CD4-positive, alpha-beta memory T cell (primary cell): Measurements from ENCODE around the gene VAMP5. TPM values are rescaled to one million over a fixed set of nuclear protein-coding genes. Genes with fewer than 3 reads are reported as not detected.
"Not testable (repeated sequence)": the region's sequence is repeated elsewhere in the genome, so short reads cannot be mapped to it uniquely, and the experiment has no call there.

Source experiments
- CTCF ChIA-PET: fragments of 350-600 bp; sonication (Branson Sonifier 250); formaldehyde crosslinking; loops from one replicate; lab custom pipeline; 2021; ENCODE audit warnings: inconsistent platforms; ENCODE audit not compliant: partially characterized antibody; lab: Charles Lee
- POLR2A ChIA-PET: fragments of 350-600 bp; sonication (Branson Sonifier 250); formaldehyde crosslinking; loops from one replicate; lab custom pipeline; 2021; ENCODE audit not compliant: partially characterized antibody; lab: Charles Lee
- DNase-seq, 5 donors: peaks; one replicate each; pipeline versions ENCODE4 v3.0.0 to v3.0.0-alpha.2; 2020 to 2022; ENCODE audit warnings: mixed read lengths in 1 of 5
- H3K27ac ChIP-seq: one replicate; pipeline ENCODE4 v1.7.0; 2013; ENCODE audit warnings: low read depth, low read length
- H3K27me3 ChIP-seq: 2 replicates; pipeline ENCODE4 v1.7.0; 2013; ENCODE audit warnings: mild to moderate bottlenecking, low read length, moderate library complexity; ENCODE audit not compliant: insufficient read depth
- H3K36me3 ChIP-seq: 2 replicates; pipeline ENCODE4 v1.7.0; 2013; ENCODE audit warnings: mild to moderate bottlenecking, low read length, moderate library complexity; ENCODE audit not compliant: insufficient read depth
- H3K4me1 ChIP-seq: 2 replicates; pipeline ENCODE4 v1.7.0; 2013; ENCODE audit warnings: mild to moderate bottlenecking, low read length, moderate library complexity; ENCODE audit not compliant: insufficient read depth
- H3K4me3 ChIP-seq, 2 donors: one replicate each; pipeline ENCODE4 v1.7.0; 2013; ENCODE audit warnings: low read length in 2 of 2, mild to moderate bottlenecking in 1 of 2
- H3K9me3 ChIP-seq, 2 donors: one replicate each; pipeline ENCODE4 v1.7.0; 2013; ENCODE audit warnings: low read length in 2 of 2, control low read depth in 1 of 2; ENCODE audit not compliant: control insufficient read depth in 1 of 2
- H3K27ac Mint-ChIP-seq, 7 donors: one replicate each; pipeline ENCODE4 v1.8.0; 2020 to 2021; ENCODE audit warnings: mixed read lengths in 7 of 7, mild to moderate bottlenecking in 6 of 7, inconsistent platforms in 3 of 7, moderate library complexity in 3 of 7
- H3K27me3 Mint-ChIP-seq, 2 donors: one replicate each; pipeline ENCODE4 v1.8.0; 2020 to 2021; ENCODE audit warnings: mixed read lengths in 2 of 2
- H3K36me3 Mint-ChIP-seq, 2 donors: one replicate each; pipeline ENCODE4 v1.8.0; 2020 to 2021; ENCODE audit warnings: mixed read lengths in 2 of 2, inconsistent platforms in 1 of 2, mild to moderate bottlenecking in 1 of 2
- H3K4me1 Mint-ChIP-seq, 4 donors: one replicate each; pipeline ENCODE4 v1.8.0; 2020 to 2021; ENCODE audit warnings: mixed read lengths in 4 of 4, mild to moderate bottlenecking in 1 of 4
- H3K4me3 Mint-ChIP-seq, 8 donors: one replicate each; pipeline ENCODE4 v1.8.0; 2020 to 2021; ENCODE audit warnings: mixed read lengths in 8 of 8, mild to moderate bottlenecking in 7 of 8, moderate library complexity in 6 of 8, inconsistent platforms in 3 of 8
- H3K9me3 Mint-ChIP-seq, 8 donors: one replicate each; pipeline ENCODE4 v1.8.0; 2020 to 2021; ENCODE audit warnings: mixed read lengths in 8 of 8, mild to moderate bottlenecking in 5 of 8, inconsistent platforms in 3 of 8, moderate library complexity in 1 of 8
- intact Hi-C: fragments of 100-400 bp; cut with micrococcal nuclease; formaldehyde crosslinking; loops from one replicate; pipeline ENCODE4 v1.15.1; 2023
- polyA plus RNA-seq, 2 donors: library from polyadenylated mRNA; unstranded; fragments of 300-500 nt; fragmentation: Illumina TruSeq; gene quantifications; one replicate each; pipeline ENCODE4 v1.2.3, GENCODE V29; 2021
- total RNA-seq, 2 experiments: library from RNA; stranded (reverse); gene quantifications; one replicate each; pipeline ENCODE4 v1.2.3, GENCODE V29; 2021

VAMP5 gene
- total and polyA plus RNA-seq, 4 experiments from 2014 or later = 25.5 to 136 (median 67.1) TPM

GRCh38 chr2:85615413-85615728 is 31.1 kb downstream of the VAMP5 start:
- POLR2A ChIA-PET = interaction anchor here (0.9 to 6.5 kb wide), 9 partner anchors 12 to 491 kb away, joined by 3 to 86 read pairs (median 6); partner anchors contain the start of genes ELMOD3, MAT2A, POLR1A and PTCD3
- H3K4me3 ChIP-seq = no peak overlapping the region
- CTCF ChIA-PET = interaction anchor here (0.8 to 2.0 kb wide), 3 partner anchors 11 to 49 kb away, joined by 3 to 16 read pairs (median 3); no protein-coding TSS in a partner anchor
- no peaks in the 10 kb centered on the region for H3K9me3 ChIP-seq
- H3K9me3 Mint-ChIP-seq = no peaks in the 10 kb centered on the region
- peaks cover 0 to 24% of the 10 kb centered on the region in 2 donors for H3K36me3 Mint-ChIP-seq
- peak overlapping the region; percentile 7 to 98 (median 76) for H3K4me3 Mint-ChIP-seq
- intact Hi-C loops = loop anchor here (5.0 to 10.0 kb wide), 2 partner anchors 291 to 492 kb away; partner anchors contain the start of genes POLR1A, PTCD3 and TGOLN2
- peak overlapping the region in 6 of 7 donors; percentile 46 to 96 (median 96) for H3K27ac Mint-ChIP-seq
- no peak for DNase-seq
- H3K36me3 ChIP-seq = peaks cover 10% of the 10 kb centered on the region
- H3K27ac ChIP-seq = no peak overlapping the region
- H3K27me3 Mint-ChIP-seq = no peaks in the 10 kb centered on the region
- H3K4me1 ChIP-seq = peaks cover 46% of the 10 kb centered on the region
- H3K27me3 ChIP-seq = no peaks in the 10 kb centered on the region
- peaks cover 14 to 41% (median 25%) of the 10 kb centered on the region in 4 donors for H3K4me1 Mint-ChIP-seq

- Mint-ChIP-seq H3K27ac (peak overlapping the region in 6 of 7 donors; percentile 27 to 96 (median 80)), H3K4me1 (peaks cover 13 to 33% (median 22%) of the 10 kb centered on the region in 4 donors), H3K36me3 (peaks cover 10 to 28% of the 10 kb centered on the region in 2 donors), H3K4me3 (peak overlapping the region; percentile 93 to 99 (median 96))
- not testable (repeated sequence) for DNase-seq, H3K9me3 Mint-ChIP-seq, H3K27me3 ChIP-seq, H3K9me3 ChIP-seq, H3K27ac ChIP-seq, H3K27me3 Mint-ChIP-seq
- H3K4me3 ChIP-seq = peak overlapping the region in 1 of 2 donors; percentile 43
- H3K4me1 ChIP-seq = peaks cover 31% of the 10 kb centered on the region
- peaks cover 23% of the 10 kb centered on the region for H3K36me3 ChIP-seq
- POLR2A ChIA-PET = interaction anchor here (0.7 to 3.6 kb wide), 5 partner anchors 20 to 291 kb away, joined by 3 to 31 read pairs (median 4); partner anchors contain the start of genes MAT2A and RNF181
- CTCF ChIA-PET = interaction anchor here (0.6 to 7.3 kb wide), 2 partner anchors 18 to 211 kb away, joined by 3 to 68 read pairs; no protein-coding TSS in a partner anchor
- intact Hi-C loops = loop anchor here (2.0 to 10.0 kb wide), 4 partner anchors 23 to 490 kb away; partner anchors contain the start of genes MAT2A, POLR1A, PTCD3 and RNF181
Observed at GRCh38 chr2:85617723-85618122, 33.5 kb downstream of the VAMP5 start.

GRCh38 chr2:85619617-85620016 is 35.4 kb downstream of the VAMP5 start:
- H3K36me3 ChIP-seq = peaks cover 40% of the 10 kb centered on the region

DNA sequence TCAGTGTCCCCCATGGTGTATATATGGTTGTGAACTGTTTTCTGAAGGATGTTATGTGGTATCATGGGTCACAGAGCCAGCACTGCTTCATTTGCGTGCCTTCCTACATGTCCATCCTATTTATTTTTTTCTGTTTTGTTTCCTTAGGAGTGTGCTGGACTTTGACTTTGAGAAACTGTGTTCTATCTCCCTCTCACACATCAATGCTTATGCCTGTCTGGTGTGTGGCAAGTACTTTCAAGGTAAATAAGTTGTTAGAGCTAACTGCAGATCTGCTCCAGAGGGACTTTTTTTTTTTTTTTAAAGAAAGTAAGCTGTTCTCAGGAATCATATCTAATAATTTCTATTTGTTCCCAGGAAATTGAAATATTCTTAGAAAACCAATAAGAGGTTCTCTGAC is 37.1 kb downstream of the VAMP5 start:
- peak overlapping the region in 1 of 7 donors; percentile 46 for H3K27ac Mint-ChIP-seq

More at GRCh38 chr2:85619617-85620016, 35.4 kb downstream of the VAMP5 start:
- POLR2A ChIA-PET = interaction anchor here (0.9 to 1.5 kb wide), 3 partner anchors 15 to 24 kb away, joined by 3 to 8 read pairs (median 5); partner anchors contain the start of gene RNF181
- Mint-ChIP-seq H3K27me3 (no peaks in the 10 kb centered on the region), H3K9me3 (no peaks in the 10 kb centered on the region), H3K36me3 (peaks cover 24 to 45% of the 10 kb centered on the region in 2 donors), H3K4me3 (no peak overlapping the region), H3K4me1 (peaks cover 14 to 33% (median 24%) of the 10 kb centered on the region in 4 donors), H3K27ac (peak overlapping the region in 1 of 7 donors; percentile 60)
- Histone ChIP-seq H3K27ac (no peak overlapping the region), H3K4me3 (no peak overlapping the region), H3K4me1 (peaks cover 31% of the 10 kb centered on the region), H3K9me3 (no peaks in the 10 kb centered on the region), H3K27me3 (no peaks in the 10 kb centered on the region)
- CTCF ChIA-PET = interaction anchor here (0.9 to 7.3 kb wide), 4 partner anchors 17 to 200 kb away, joined by 3 to 68 read pairs (median 4); no protein-coding TSS in a partner anchor
- DNase-seq = no peak
- intact Hi-C loops = loop anchor here (5.0 to 10.0 kb wide), 2 partner anchors 295 to 488 kb away; partner anchors contain the start of genes POLR1A, PTCD3 and TGOLN2

GRCh38 chr2:85623991-85624390 is 39.8 kb downstream of the VAMP5 start:
- POLR2A ChIA-PET = interaction anchor here (0.6 kb wide), 1 partner anchor 543 kb away, joined by 5 read pairs; no protein-coding TSS in a partner anchor
- Mint-ChIP-seq H3K9me3 (no peaks in the 10 kb centered on the region), H3K27me3 (no peaks in the 10 kb centered on the region), H3K27ac (peak overlapping the region in 1 of 7 donors; percentile 61), H3K4me1 (peaks cover 5 to 14% (median 10%) of the 10 kb centered on the region in 4 donors), H3K36me3 (peaks cover 40 to 70% of the 10 kb centered on the region in 2 donors), H3K4me3 (no peak overlapping the region)
- Histone ChIP-seq H3K9me3 (no peaks in the 10 kb centered on the region), H3K4me3 (no peak overlapping the region), H3K36me3 (peaks cover 72% of the 10 kb centered on the region), H3K27me3 (no peaks in the 10 kb centered on the region), H3K4me1 (peaks cover 9% of the 10 kb centered on the region), H3K27ac (no peak overlapping the region)
- intact Hi-C loops = no loop called here
- DNase-seq = no peak
- CTCF ChIA-PET = interaction anchor here (7.3 kb wide), 1 partner anchor 12 kb away, joined by 68 read pairs; no protein-coding TSS in a partner anchor

More for the DNA sequence above, 37.1 kb downstream of the VAMP5 start:
- peaks cover 13 to 26% (median 20%) of the 10 kb centered on the region in 4 donors for H3K4me1 Mint-ChIP-seq
- Histone ChIP-seq H3K36me3 (peaks cover 57% of the 10 kb centered on the region), H3K27ac (no peak overlapping the region), H3K4me3 (no peak overlapping the region), H3K4me1 (peaks cover 25% of the 10 kb centered on the region), H3K9me3 (no peaks in the 10 kb centered on the region), H3K27me3 (no peaks in the 10 kb centered on the region)
- no peak overlapping the region for H3K4me3 Mint-ChIP-seq
- no peak for DNase-seq
- H3K9me3 Mint-ChIP-seq = no peaks in the 10 kb centered on the region
- peaks cover 34 to 57% of the 10 kb centered on the region in 2 donors for H3K36me3 Mint-ChIP-seq
- H3K27me3 Mint-ChIP-seq = no peaks in the 10 kb centered on the region
- POLR2A ChIA-PET = no interaction called here
- CTCF ChIA-PET = interaction anchor here (7.3 kb wide), 1 partner anchor 15 kb away, joined by 68 read pairs; no protein-coding TSS in a partner anchor
- intact Hi-C loops = no loop called here

DNA sequence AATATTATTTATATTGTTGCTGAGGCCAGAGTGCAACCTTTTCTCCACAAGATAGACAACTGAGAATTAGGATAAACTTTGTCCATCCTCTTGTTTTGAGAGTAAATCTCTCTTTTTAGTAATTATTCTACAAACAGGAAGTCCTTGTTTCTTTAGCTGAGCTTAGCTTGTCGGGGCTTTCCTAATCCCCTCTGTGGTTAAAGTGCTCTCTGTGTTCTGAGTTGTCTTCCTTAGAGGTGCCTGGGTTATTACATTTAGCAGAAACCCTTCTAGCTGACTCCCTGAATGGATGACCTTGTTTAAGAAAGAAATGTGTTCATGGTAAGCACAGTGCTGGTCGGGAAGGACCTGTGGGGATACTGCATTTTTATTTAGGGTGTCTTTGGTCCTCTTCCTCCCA is 44.4 kb downstream of the VAMP5 start:
- peak overlapping the region in 2 of 7 donors; percentile 4 to 46 for H3K27ac Mint-ChIP-seq
- H3K4me1 ChIP-seq = peaks cover 6% of the 10 kb centered on the region
- no peak overlapping the region for H3K4me3 Mint-ChIP-seq
- no peaks in the 10 kb centered on the region for H3K27me3 Mint-ChIP-seq
- intact Hi-C loops = no loop called here
- CTCF ChIA-PET = interaction anchor here (1.3 to 3.1 kb wide), 2 partner anchors 9 to 17 kb away, joined by 3 to 24 read pairs; partner anchors contain the start of gene C2orf68
- no peaks in the 10 kb centered on the region for H3K27me3 ChIP-seq
- peaks cover 43 to 84% of the 10 kb centered on the region in 2 donors for H3K36me3 Mint-ChIP-seq
- POLR2A ChIA-PET = interaction anchor here (1.1 kb wide), 1 partner anchor 13 kb away, joined by 4 read pairs; the partner anchor contains the start of gene USP39
- H3K4me3 ChIP-seq = no peak overlapping the region
- peaks cover 0 to 12% (median 3%) of the 10 kb centered on the region in 4 donors for H3K4me1 Mint-ChIP-seq
- peaks cover 58% of the 10 kb centered on the region for H3K36me3 ChIP-seq
- no peak overlapping the region for H3K27ac ChIP-seq
- no peaks in the 10 kb centered on the region for H3K9me3 ChIP-seq
- no peak for DNase-seq
- no peaks in the 10 kb centered on the region for H3K9me3 Mint-ChIP-seq

GRCh38 chr2:85631316-85631715 is 47.1 kb downstream of the VAMP5 start:
- ChIA-PET POLR2A (no interaction called here), CTCF (interaction anchor here (0.6 to 0.9 kb wide), 2 partner anchors 9 to 438 kb away, joined by 3 read pairs; no protein-coding TSS in a partner anchor)
- H3K36me3 Mint-ChIP-seq = peaks cover 43 to 80% of the 10 kb centered on the region in 2 donors
- peaks cover 52% of the 10 kb centered on the region for H3K36me3 ChIP-seq
- no peak for DNase-seq
- no peaks in the 10 kb centered on the region for H3K9me3 Mint-ChIP-seq
- H3K4me3 ChIP-seq = no peak overlapping the region
- H3K4me1 ChIP-seq = peaks cover 6% of the 10 kb centered on the region
- no peak overlapping the region for H3K4me3 Mint-ChIP-seq
- peak overlapping the region in 1 of 7 donors; percentile 60 for H3K27ac Mint-ChIP-seq
- H3K27ac ChIP-seq = no peak overlapping the region
- intact Hi-C loops = no loop called here
- no peaks in the 10 kb centered on the region for H3K27me3 Mint-ChIP-seq
- no peaks in the 10 kb centered on the region for H3K27me3 ChIP-seq
- peaks cover 7 to 15% (median 12%) of the 10 kb centered on the region in 4 donors for H3K4me1 Mint-ChIP-seq
- H3K9me3 ChIP-seq = no peaks in the 10 kb centered on the region
